MM.1S (cell line): ENCODE data around the gene CMTM4.
"Not testable (repeated sequence)": the region's sequence is repeated elsewhere in the genome, so short reads cannot be mapped to it uniquely, and the experiment has no call there.

Experiments used
- CTCF ChIP-seq: fragments of 300-600 bp; sonication (generic); IDR thresholded peaks from 2 replicates; pipeline ENCODE4 v1.5.1; 2016; ENCODE audit warnings: antibody characterized with exemption, low read length, mixed read lengths
- EZH2 ChIP-seq: fragments of 300-600 bp; sonication (generic); optimal IDR thresholded peaks from 2 replicates; pipeline ENCODE3; 2017; ENCODE audit warnings: low read depth, mild to moderate bottlenecking, antibody characterized with exemption, low read length, mixed read lengths
- EZH2phosphoT487 ChIP-seq: fragments of 300-600 bp; sonication (generic); IDR thresholded peaks from 2 replicates; pipeline ENCODE4 v1.6.1; 2018; ENCODE audit warnings: antibody characterized with exemption, low read length

GRCh38 chr16:66630561-66631260 lies 65.8 kb downstream of the CMTM4 start:
- not testable (repeated sequence) for TF ChIP-seq CTCF, EZH2, EZH2phosphoT487
